HL-60 (cell line): ENCODE results near the gene PIK3C2B.

ENCODE experiments used
- DNase-seq, 2 experiments: peaks; one replicate each; pipeline ENCODE4 v3.0.0-alpha.2; 2010 to 2020; ENCODE audit warnings: low read depth in 1 of 2, low spot score in 1 of 2
- H3K27ac ChIP-seq: fragments of 250-450 bp; sonication (Bioruptor Pico); replicated peaks from 2 replicates; pipeline ENCODE4 v1.5.1; 2020; ENCODE audit warnings: mild to moderate bottlenecking, moderate library complexity
- H3K27me3 ChIP-seq: fragments of 250-450 bp; sonication (Bioruptor Pico); 2 replicates; pipeline ENCODE4 v1.5.1; 2021; ENCODE audit warnings: mild to moderate bottlenecking, moderate library complexity; ENCODE audit not compliant: insufficient read depth, poor library complexity, severe bottlenecking
- H3K4me3 ChIP-seq: replicated peaks from 2 replicates; pipeline ENCODE4 v1.5.1; 2011; ENCODE audit warnings: mild to moderate bottlenecking, control low read depth, low read length; ENCODE audit not compliant: insufficient read depth
- GABPA ChIP-seq: IDR thresholded peaks from 2 replicates; pipeline ENCODE4 v1.6.1; 2012; ENCODE audit warnings: low read depth
- POLR2AphosphoS5 ChIP-seq: IDR thresholded peaks from 2 replicates; pipeline ENCODE4 v1.6.1; 2012; ENCODE audit warnings: low read depth
- SPI1 ChIP-seq: IDR thresholded peaks from 2 replicates; pipeline ENCODE4 v1.6.1; 2012; ENCODE audit warnings: low read depth, mild to moderate bottlenecking, borderline replicate concordance
- TF ChIP-seq, protein P1 (sequence below): IDR thresholded peaks from 2 replicates; pipeline ENCODE4 v1.6.1; 2012; ENCODE audit warnings: low read depth; ENCODE audit not compliant: insufficient replicate concordance
- TF ChIP-seq, protein P2 (sequence below): IDR thresholded peaks from one replicate; pipeline ENCODE4 v1.5.1; 2011; ENCODE audit warnings: low read length, control low read depth, inconsistent platforms; ENCODE audit not compliant: insufficient read depth

PIK3C2B gene

DNA sequence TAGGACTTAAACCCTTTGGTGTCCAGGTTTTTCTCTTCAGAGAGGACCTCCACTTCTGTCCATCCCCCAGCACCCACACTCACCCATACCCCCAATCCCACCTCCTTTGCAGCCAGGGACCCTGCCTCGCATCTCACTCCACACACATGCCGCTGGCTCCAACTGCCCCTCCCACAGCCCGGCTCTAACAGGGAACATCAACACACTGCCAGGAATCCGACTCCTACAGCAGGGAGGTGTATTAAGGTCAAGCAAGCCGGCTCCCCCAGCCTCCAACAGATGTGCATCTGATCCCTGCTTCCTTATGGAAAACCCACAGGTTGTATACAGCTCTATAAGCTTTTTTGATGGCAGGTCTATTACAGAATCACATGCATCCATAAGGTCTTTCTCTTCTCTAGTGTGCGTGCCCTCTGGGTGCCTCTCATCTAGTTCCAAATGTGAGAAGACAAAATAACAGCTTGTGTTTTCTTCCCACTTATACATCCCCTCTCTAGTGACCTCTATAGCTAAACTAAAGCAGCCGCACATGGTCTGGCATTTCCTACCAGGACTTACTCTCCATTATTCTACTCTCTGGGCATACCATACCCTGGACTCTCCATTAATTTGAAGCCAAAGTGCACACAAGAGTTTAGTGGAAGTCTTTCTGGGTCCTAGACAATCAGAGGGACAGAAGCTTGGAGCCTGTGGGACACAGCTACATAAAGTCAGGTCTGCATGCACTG is 16.3 kb downstream of the PIK3C2B start:
- no peak for DNase-seq
- no peak overlapping the region for H3K4me3 ChIP-seq
- H3K27ac ChIP-seq, result no peak overlapping the region
- H3K27me3 ChIP-seq, result no peaks in the 10 kb centered on the region
- TF ChIP-seq, protein P1, sequence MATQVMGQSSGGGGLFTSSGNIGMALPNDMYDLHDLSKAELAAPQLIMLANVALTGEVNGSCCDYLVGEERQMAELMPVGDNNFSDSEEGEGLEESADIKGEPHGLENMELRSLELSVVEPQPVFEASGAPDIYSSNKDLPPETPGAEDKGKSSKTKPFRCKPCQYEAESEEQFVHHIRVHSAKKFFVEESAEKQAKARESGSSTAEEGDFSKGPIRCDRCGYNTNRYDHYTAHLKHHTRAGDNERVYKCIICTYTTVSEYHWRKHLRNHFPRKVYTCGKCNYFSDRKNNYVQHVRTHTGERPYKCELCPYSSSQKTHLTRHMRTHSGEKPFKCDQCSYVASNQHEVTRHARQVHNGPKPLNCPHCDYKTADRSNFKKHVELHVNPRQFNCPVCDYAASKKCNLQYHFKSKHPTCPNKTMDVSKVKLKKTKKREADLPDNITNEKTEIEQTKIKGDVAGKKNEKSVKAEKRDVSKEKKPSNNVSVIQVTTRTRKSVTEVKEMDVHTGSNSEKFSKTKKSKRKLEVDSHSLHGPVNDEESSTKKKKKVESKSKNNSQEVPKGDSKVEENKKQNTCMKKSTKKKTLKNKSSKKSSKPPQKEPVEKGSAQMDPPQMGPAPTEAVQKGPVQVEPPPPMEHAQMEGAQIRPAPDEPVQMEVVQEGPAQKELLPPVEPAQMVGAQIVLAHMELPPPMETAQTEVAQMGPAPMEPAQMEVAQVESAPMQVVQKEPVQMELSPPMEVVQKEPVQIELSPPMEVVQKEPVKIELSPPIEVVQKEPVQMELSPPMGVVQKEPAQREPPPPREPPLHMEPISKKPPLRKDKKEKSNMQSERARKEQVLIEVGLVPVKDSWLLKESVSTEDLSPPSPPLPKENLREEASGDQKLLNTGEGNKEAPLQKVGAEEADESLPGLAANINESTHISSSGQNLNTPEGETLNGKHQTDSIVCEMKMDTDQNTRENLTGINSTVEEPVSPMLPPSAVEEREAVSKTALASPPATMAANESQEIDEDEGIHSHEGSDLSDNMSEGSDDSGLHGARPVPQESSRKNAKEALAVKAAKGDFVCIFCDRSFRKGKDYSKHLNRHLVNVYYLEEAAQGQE, result no peak
- TF ChIP-seq GABPA (no peak), POLR2AphosphoS5 (no peak), SPI1 (no peak)
- TF ChIP-seq, protein P2, sequence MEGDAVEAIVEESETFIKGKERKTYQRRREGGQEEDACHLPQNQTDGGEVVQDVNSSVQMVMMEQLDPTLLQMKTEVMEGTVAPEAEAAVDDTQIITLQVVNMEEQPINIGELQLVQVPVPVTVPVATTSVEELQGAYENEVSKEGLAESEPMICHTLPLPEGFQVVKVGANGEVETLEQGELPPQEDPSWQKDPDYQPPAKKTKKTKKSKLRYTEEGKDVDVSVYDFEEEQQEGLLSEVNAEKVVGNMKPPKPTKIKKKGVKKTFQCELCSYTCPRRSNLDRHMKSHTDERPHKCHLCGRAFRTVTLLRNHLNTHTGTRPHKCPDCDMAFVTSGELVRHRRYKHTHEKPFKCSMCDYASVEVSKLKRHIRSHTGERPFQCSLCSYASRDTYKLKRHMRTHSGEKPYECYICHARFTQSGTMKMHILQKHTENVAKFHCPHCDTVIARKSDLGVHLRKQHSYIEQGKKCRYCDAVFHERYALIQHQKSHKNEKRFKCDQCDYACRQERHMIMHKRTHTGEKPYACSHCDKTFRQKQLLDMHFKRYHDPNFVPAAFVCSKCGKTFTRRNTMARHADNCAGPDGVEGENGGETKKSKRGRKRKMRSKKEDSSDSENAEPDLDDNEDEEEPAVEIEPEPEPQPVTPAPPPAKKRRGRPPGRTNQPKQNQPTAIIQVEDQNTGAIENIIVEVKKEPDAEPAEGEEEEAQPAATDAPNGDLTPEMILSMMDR, result no peak

DNA sequence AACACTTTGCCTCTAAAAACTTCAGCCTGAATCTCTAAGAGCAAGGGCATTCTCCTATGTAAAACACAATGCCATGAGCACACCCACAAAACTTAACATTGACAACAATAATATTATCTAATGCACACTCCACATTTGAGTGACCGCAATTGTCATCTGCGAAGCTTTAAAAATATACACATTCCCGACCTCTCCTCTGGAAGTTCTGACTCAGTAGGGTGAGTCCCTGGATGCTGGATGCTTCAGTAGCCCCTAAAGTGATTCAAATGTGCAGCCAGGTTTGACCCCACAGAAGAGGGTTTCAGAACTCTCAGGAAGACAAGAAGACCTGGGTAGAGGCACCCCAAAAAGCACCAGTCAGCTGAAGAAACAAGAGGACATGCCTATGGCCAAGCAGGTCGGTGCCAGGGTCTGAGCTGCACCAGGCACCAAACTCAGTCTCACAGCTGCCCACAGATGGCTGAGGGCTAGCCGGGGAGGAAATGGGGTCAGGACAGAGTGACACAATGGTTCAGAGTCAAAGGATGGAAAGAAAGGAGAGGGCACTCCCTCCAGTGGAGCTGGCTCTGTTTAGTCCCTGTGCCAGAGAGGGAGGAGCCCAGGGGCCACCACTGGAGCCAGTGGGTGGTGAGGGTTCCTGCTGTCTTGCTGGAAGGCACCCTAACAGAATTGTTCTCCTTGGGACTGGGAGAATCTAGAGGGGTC is 17.4 kb downstream of the PIK3C2B start:
- Histone ChIP-seq H3K27ac (no peak overlapping the region), H3K4me3 (no peak overlapping the region), H3K27me3 (no peaks in the 10 kb centered on the region)
- TF ChIP-seq SPI1, result no peak
- TF ChIP-seq, protein P2, result no peak
- no peak for TF ChIP-seq GABPA
- TF ChIP-seq POLR2AphosphoS5, result no peak
- TF ChIP-seq, protein P1, result no peak
- no peak for DNase-seq

DNA sequence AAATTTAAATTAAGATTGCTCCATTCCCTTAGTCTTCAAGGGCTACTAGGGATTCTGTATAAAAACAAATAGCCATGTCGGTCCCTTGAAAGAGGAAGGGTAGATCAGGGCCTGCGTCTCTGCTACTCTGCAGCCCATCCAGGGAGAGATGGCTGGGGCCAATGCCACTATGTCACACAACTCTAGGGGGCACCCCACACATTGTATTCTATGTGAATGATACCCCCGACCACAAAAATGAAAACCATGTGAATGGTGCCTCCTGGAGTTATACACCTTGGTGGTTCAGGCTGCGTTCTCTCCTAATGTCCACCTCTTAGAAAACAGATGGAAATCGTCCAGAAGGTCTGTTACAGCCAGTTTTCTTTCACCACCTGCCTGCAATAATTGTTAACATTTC is 18.0 kb downstream of the PIK3C2B start:
- no peak for DNase-seq
- H3K4me3 ChIP-seq, result no peak overlapping the region
- H3K27me3 ChIP-seq, result no peaks in the 10 kb centered on the region
- H3K27ac ChIP-seq, result no peak overlapping the region
- TF ChIP-seq SPI1 (no peak), POLR2AphosphoS5 (no peak), GABPA (no peak)
- TF ChIP-seq, protein P1, result no peak
- TF ChIP-seq, protein P2, result no peak
